GM19193 (cell line): ENCODE data around the gene MLC1.

Experiments
- POLR2A ChIP-seq: IDR thresholded peaks from 4 replicates; pipeline ENCODE4 v1.6.1; 2011; ENCODE audit not compliant: insufficient read depth, insufficient read length; ENCODE audit errors: extremely low read depth

MLC1 gene

DNA sequence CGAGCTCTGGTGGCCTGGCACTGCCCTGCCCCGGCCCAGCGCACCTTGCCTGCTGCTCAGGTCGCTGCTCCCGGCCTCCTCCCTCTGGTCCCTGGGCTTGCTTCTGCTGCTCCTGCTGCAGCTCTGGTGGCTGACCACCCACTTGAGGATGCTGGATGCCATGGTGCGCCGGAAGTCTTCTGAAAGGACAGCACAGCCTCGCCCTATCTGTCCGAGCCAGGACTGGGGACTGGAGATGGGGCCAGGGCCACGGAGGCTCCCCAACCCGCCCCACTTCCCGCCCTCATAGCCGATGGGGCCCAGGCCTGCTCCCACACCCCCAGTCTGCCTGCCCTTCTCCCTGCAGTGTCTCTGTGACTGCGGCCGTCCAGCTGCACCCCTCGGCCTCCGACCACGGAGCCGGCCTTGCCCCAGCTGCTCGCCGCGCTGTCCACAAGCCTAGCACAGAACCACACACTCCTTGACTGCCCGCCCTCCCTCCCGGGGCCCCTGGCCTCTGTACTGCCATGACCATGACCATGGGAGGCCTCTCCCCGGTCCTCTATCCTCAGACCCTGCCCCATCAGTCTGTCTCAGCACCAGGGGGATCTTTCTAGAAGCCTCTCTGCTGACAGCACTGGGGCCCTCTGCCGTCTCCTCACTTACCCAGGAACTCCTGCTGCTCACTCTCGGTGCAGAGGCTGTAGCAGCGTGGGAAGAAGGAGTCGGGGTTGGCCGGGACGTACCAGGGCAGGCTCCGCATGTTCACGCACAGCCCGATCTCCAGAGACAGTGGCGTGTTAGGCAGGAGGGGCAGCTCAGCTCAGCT, 39.8 kb downstream of the MLC1 start:
- TF ChIP-seq POLR2A = no peak

- no peak for TF ChIP-seq POLR2A
These were observed 40.6 kb downstream of the MLC1 start for GRCh38 chr22:50044485-50045118.

DNA sequence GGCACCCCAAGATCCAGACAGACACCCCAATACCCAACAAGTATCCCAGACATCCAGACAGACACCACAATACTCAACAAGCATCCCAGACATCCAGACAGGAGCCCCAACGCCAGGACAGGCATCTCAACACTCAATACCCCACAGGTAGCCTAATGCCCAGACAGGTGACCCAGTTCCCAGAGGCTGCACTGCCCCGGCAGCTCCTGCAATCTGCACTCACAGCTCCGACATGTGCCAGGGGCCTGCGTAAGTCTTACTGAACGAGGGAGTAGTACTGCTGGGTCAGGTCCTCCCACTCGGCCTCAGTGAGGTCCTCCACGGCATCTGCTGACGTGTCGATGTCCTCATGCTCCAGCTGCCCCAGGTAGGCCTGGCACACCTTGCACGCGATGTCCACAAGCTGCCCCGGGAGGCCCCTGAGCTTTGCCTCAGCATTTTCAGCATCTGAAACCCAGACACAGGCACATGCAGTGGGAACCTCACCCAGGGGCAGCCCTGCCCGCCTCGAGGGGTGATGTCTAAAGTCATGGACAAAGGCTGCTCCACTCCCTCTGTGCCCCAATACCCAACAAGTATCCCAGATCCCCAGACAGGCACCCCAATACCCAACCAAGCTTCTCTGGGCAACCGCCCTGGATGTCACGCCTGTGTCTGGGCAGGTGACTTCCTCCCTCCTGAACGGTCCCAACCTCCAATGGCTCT, 43.7 kb downstream of the MLC1 start:
- no peak for TF ChIP-seq POLR2A

- no peak for TF ChIP-seq POLR2A
These were observed 44.5 kb downstream of the MLC1 start for GRCh38 chr22:50040717-50041116.

- TF ChIP-seq POLR2A = no peak
These were observed 45.4 kb downstream of the MLC1 start for GRCh38 chr22:50039669-50040443.

GRCh38 chr22:50035976-50036724, 49.1 kb downstream of the MLC1 start:
- TF ChIP-seq POLR2A = no peak

- TF ChIP-seq POLR2A = no peak
These were observed 49.9 kb downstream of the MLC1 start for GRCh38 chr22:50035131-50035881.

- TF ChIP-seq POLR2A = no peak
These were observed 50.8 kb downstream of the MLC1 start for GRCh38 chr22:50034126-50035081.

- TF ChIP-seq POLR2A = no peak
These were observed 52.2 kb downstream of the MLC1 start for GRCh38 chr22:50032941-50033601.

DNA sequence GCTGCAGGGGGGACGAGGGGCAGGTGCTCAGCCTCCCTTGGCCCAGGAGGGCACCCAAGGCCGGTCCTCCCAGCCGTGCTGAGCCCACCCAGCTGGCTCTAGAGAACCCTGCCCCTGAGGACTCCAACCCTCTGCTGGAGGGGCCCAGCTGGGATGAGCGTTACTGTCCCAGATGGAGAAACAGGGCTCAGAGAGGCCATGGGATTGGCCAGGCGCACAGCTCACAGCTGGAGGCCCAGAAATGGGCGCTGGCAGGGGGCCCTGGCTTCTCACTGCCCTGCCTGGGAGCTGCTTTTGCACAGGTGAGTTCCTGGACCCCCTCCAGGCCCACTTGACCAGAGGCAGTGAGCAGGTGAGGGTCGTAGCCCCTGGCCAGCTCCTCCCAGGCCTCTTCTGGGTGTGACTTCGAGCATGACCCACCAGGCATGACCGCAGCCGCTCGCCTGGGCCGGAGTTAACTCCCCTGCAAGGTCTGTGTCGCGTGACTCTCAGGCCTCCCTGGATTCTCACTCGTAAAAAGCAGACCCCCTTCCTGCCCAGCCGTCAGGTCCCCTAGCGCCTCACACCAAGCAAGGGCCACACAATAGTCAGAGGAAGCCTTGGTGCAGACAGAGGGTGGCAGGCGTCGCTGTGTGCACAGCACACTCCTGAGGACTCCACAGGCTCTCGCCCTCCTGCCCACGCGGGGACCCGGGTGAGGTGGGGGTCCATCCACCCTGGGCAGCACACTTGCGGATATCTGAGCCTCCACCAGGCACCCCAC, 52.9 kb downstream of the MLC1 start:
- TF ChIP-seq POLR2A = no peak
